K562 treated with DMSO at 1 percent for 4 hours (cell line): ENCODE results near the gene CCDC34. TPM values are rescaled to one million over a fixed set of nuclear protein-coding genes. Genes with fewer than 3 reads are reported as not detected.

Source experiments
- total RNA-seq: library from RNA; unstranded; fragments of 300-600 nt; gene quantifications from 2 replicates; pipeline ENCODE4 v1.2.3, GENCODE V29; 2022; ENCODE audit not compliant: insufficient read depth

Gene CCDC34
- 11.4 and 19.9 TPM in 2 replicates for total RNA-seq

GRCh38 chr11:27362749-27363575 is at the start of gene CCDC34:
CCDC34 (minus strand) TSS chr11:27363215; CDS start chr11:27363194, 21 bp downstream.

Other genes starting within 250 kb of the CCDC34 start
- 4.8 and 7.8 TPM in 2 replicates for gene LGR4, start 109.6 kb upstream of the CCDC34 start, total RNA-seq
- gene LIN7C, start 143.6 kb upstream of the CCDC34 start, total RNA-seq, result 4.9 and 5.1 TPM in 2 replicates